BJ (cell line): Measurements from ENCODE around the gene MAPK6. TPM values are rescaled to one million over a fixed set of nuclear protein-coding genes. Genes with fewer than 3 reads are reported as not detected.

Experiments
- CTCF ChIA-PET: fragments of 350-600 bp; formaldehyde crosslinking; extraction: SDS; loops from one replicate; lab custom pipeline; 2021; ENCODE audit warnings: antibody characterized with exemption, inconsistent platforms; lab: Yijun Ruan, JAX
- POLR2A ChIA-PET: fragments of 300-600 bp; sonication (Branson Sonifier 250); formaldehyde crosslinking; extraction: SDS; loops from one replicate; lab custom pipeline; 2021; ENCODE audit warnings: antibody characterized with exemption; lab: Charles Lee
- DNase-seq: peaks from one replicate; pipeline ENCODE4 v3.0.0-alpha.2; 2011; ENCODE audit warnings: low read depth
- H3K27me3 ChIP-seq: 2 replicates; pipeline ENCODE4 v1.6.0; 2011; ENCODE audit warnings: low read length; ENCODE audit not compliant: control insufficient read depth, insufficient read depth
- H3K36me3 ChIP-seq: 2 replicates; pipeline ENCODE4 v1.5.1; 2011; ENCODE audit warnings: low read length; ENCODE audit not compliant: control insufficient read depth, insufficient read depth
- H3K4me3 ChIP-seq: 2 replicates; pipeline ENCODE4 v1.5.1; 2011; ENCODE audit warnings: low read depth, mild to moderate bottlenecking, control low read depth, low read length
- CTCF ChIP-seq: IDR thresholded peaks from 2 replicates; pipeline ENCODE4 v1.5.1; 2011; ENCODE audit warnings: low read depth, mild to moderate bottlenecking, control low read depth, inconsistent platforms, low read length, moderate library complexity; ENCODE audit not compliant: insufficient read depth
- polyA plus RNA-seq: library from polyadenylated mRNA; depleted of rRNA; stranded (reverse); fragments of >200 nt; gene quantifications from 2 replicates; pipeline ENCODE4 v1.2.3, GENCODE V29; 2011

Gene MAPK6
- polyA plus RNA-seq, 1 experiment: 21.2 TPM

- Histone ChIP-seq H3K36me3 (peaks cover 10% of the 10 kb centered on the region), H3K4me3 (no peak overlapping the region), H3K27me3 (no peaks in the 10 kb centered on the region)
- TF ChIP-seq CTCF: no peak
- ChIA-PET CTCF (no interaction called here), POLR2A (no interaction called here)
- no peak for DNase-seq
Observed at GRCh38 chr15:52056496-52056895, 37.5 kb downstream of the MAPK6 start.

- no peak overlapping the region for H3K4me3 ChIP-seq
- H3K36me3 ChIP-seq: peaks cover 10% of the 10 kb centered on the region
- no peaks in the 10 kb centered on the region for H3K27me3 ChIP-seq
- POLR2A ChIA-PET: no interaction called here
- no peak for DNase-seq
- CTCF ChIA-PET: interaction anchor here (0.7 to 1.7 kb wide), 5 partner anchors 9 to 86 kb away, joined by 3 to 5 read pairs (median 4); partner anchors contain the start of gene LEO1
- TF ChIP-seq CTCF: no peak
Observed at GRCh38 chr15:52057996-52058395, 39.0 kb downstream of the MAPK6 start.

- no peaks in the 10 kb centered on the region for H3K27me3 ChIP-seq
- ChIA-PET CTCF (interaction anchor here (1.4 kb wide), 1 partner anchor 80 kb away, joined by 4 read pairs; no protein-coding TSS in a partner anchor), POLR2A (no interaction called here)
- no peak overlapping the region for H3K4me3 ChIP-seq
- DNase-seq: no peak
- H3K36me3 ChIP-seq: peaks cover 11% of the 10 kb centered on the region
- TF ChIP-seq CTCF: no peak
Observed at GRCh38 chr15:52060501-52060900, 41.5 kb downstream of the MAPK6 start.

GRCh38 chr15:52066842-52067544, 48.0 kb downstream of the MAPK6 start:
- POLR2A ChIA-PET: no interaction called here
- no peak for DNase-seq
- Histone ChIP-seq H3K27me3 (no peaks in the 10 kb centered on the region), H3K4me3 (no peak overlapping the region), H3K36me3 (peaks cover 1% of the 10 kb centered on the region; the same call in 1 of the 2 replicates)
- TF ChIP-seq CTCF: no peak
- CTCF ChIA-PET: interaction anchor here (1.2 to 3.2 kb wide), 5 partner anchors 9 to 72 kb away, joined by 3 to 14 read pairs (median 4); no protein-coding TSS in a partner anchor

GRCh38 chr15:52067545-52067926, 48.5 kb downstream of the MAPK6 start:
- no peak overlapping the region for H3K4me3 ChIP-seq
- POLR2A ChIA-PET: no interaction called here
- no peak for DNase-seq
- no peak for TF ChIP-seq CTCF
- H3K36me3 ChIP-seq: peaks cover 1% of the 10 kb centered on the region; the same call in 1 of the 2 replicates
- CTCF ChIA-PET: interaction anchor here (1.2 to 4.7 kb wide), 5 partner anchors 9 to 72 kb away, joined by 3 to 19 read pairs (median 4); no protein-coding TSS in a partner anchor
- H3K27me3 ChIP-seq: no peaks in the 10 kb centered on the region
